ENCODE results near the gene ARHGAP26.

The ARHGAP26 gene

GRCh38 chr5:142829801-142830220 is 59.6 kb downstream of the ARHGAP26 start:
- DNase-seq (ENCODE audit: low read depth in 2 of 2), result no peak

- no peak for DNase-seq (ENCODE audit: low read depth in 2 of 2)
Observed at GRCh38 chr5:142830241-142831008, 60.2 kb downstream of the ARHGAP26 start.

- DNase-seq (ENCODE audit: low read depth in 2 of 2), result no peak
Observed at GRCh38 chr5:142831009-142831383, 60.8 kb downstream of the ARHGAP26 start.

GRCh38 chr5:142832263-142832662 is 62.1 kb downstream of the ARHGAP26 start:
- no peak for DNase-seq (ENCODE audit: low read depth in 2 of 2)

GRCh38 chr5:142833517-142834449 is 63.6 kb downstream of the ARHGAP26 start:
- DNase-seq (ENCODE audit: low read depth in 2 of 2), result no peak

- DNase-seq (ENCODE audit: low read depth in 2 of 2), result no peak
Observed at GRCh38 chr5:142834504-142834903, 64.3 kb downstream of the ARHGAP26 start.

GRCh38 chr5:142835540-142835939 is 65.4 kb downstream of the ARHGAP26 start:
- no peak for DNase-seq (ENCODE audit: low read depth in 2 of 2)

GRCh38 chr5:142836048-142836447 is 65.9 kb downstream of the ARHGAP26 start:
- no peak for DNase-seq (ENCODE audit: low read depth in 2 of 2)

GRCh38 chr5:142837081-142837725 is 67.0 kb downstream of the ARHGAP26 start:
- DNase-seq (ENCODE audit: low read depth in 2 of 2), result no peak

GRCh38 chr5:142838845-142839244 is 68.7 kb downstream of the ARHGAP26 start:
- no peak for DNase-seq (ENCODE audit: low read depth in 2 of 2)

GRCh38 chr5:142839711-142840346 is 69.7 kb downstream of the ARHGAP26 start:
- no peak for DNase-seq (ENCODE audit: low read depth in 2 of 2)

- no peak for DNase-seq (ENCODE audit: low read depth in 2 of 2)
Observed at GRCh38 chr5:142840575-142840974, 70.4 kb downstream of the ARHGAP26 start.

- DNase-seq (ENCODE audit: low read depth in 2 of 2), result no peak
Observed at GRCh38 chr5:142841511-142842265, 71.5 kb downstream of the ARHGAP26 start.

- DNase-seq (ENCODE audit: low read depth in 2 of 2), result no peak
Observed at GRCh38 chr5:142842994-142843905, 73.1 kb downstream of the ARHGAP26 start.

- DNase-seq (ENCODE audit: low read depth in 2 of 2), result no peak
Observed at GRCh38 chr5:142844866-142845265, 74.7 kb downstream of the ARHGAP26 start.

GRCh38 chr5:142845402-142845921 is 75.3 kb downstream of the ARHGAP26 start:
- no peak for DNase-seq (ENCODE audit: low read depth in 2 of 2)

GRCh38 chr5:142845954-142846398 is 75.8 kb downstream of the ARHGAP26 start:
- no peak for DNase-seq (ENCODE audit: low read depth in 2 of 2)

- DNase-seq (ENCODE audit: low read depth in 2 of 2), result no peak
Observed at GRCh38 chr5:142846406-142846805, 76.2 kb downstream of the ARHGAP26 start.

GRCh38 chr5:142847898-142848790 is 78.0 kb downstream of the ARHGAP26 start:
- no peak for DNase-seq (ENCODE audit: low read depth in 2 of 2)

Data from stimulated activated CD4-positive, alpha-beta T cell treated with anti-CD3 and anti-CD28 coated beads, Interleukin-1b, Interleukin-23, amount 100 ng/mL, for 4 hours (primary cell).